Caki2 (cell line): ENCODE data around the gene BAZ1B. TPM values are rescaled to one million over a fixed set of nuclear protein-coding genes. Genes with fewer than 3 reads are reported as not detected.
"Not testable (repeated sequence)": the region's sequence is repeated elsewhere in the genome, so short reads cannot be mapped to it uniquely, and the experiment has no call there.

ENCODE experiments used
- DNase-seq: peaks from one replicate; pipeline ENCODE4 v3.0.0-alpha.2; 2015; ENCODE audit warnings: low read depth
- in situ Hi-C: cut with HindIII; loops from 2 replicates; pipeline ENCODE4 v1.10.0; 2016; ENCODE audit warnings: low sequenced_read_pairs, low pct_unique_long_range_greater_than_20kb, mixed read lengths
- total RNA-seq: library from RNA; depleted of rRNA; stranded (reverse); fragments of >200 nt; shearing (Covaris generic); gene quantifications from 2 replicates; pipeline ENCODE4 v1.2.3, GENCODE V29; 2014; ENCODE audit warnings: low replicate concordance; rRNA removed

BAZ1B gene, protein sequence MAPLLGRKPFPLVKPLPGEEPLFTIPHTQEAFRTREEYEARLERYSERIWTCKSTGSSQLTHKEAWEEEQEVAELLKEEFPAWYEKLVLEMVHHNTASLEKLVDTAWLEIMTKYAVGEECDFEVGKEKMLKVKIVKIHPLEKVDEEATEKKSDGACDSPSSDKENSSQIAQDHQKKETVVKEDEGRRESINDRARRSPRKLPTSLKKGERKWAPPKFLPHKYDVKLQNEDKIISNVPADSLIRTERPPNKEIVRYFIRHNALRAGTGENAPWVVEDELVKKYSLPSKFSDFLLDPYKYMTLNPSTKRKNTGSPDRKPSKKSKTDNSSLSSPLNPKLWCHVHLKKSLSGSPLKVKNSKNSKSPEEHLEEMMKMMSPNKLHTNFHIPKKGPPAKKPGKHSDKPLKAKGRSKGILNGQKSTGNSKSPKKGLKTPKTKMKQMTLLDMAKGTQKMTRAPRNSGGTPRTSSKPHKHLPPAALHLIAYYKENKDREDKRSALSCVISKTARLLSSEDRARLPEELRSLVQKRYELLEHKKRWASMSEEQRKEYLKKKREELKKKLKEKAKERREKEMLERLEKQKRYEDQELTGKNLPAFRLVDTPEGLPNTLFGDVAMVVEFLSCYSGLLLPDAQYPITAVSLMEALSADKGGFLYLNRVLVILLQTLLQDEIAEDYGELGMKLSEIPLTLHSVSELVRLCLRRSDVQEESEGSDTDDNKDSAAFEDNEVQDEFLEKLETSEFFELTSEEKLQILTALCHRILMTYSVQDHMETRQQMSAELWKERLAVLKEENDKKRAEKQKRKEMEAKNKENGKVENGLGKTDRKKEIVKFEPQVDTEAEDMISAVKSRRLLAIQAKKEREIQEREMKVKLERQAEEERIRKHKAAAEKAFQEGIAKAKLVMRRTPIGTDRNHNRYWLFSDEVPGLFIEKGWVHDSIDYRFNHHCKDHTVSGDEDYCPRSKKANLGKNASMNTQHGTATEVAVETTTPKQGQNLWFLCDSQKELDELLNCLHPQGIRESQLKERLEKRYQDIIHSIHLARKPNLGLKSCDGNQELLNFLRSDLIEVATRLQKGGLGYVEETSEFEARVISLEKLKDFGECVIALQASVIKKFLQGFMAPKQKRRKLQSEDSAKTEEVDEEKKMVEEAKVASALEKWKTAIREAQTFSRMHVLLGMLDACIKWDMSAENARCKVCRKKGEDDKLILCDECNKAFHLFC (N-terminal part only)
- 50.9 and 54.6 TPM in 2 replicates for total RNA-seq

GRCh38 chr7:73522105-73522872 is at the start of gene BAZ1B:
BAZ1B (minus strand) TSS chr7:73522293; CDS start chr7:73521933, 360 bp downstream.
- peak; percentile 99 for DNase-seq
- in situ Hi-C loops = no loop called here

GRCh38 chr7:73570977-73571376 is 48.9 kb upstream of the BAZ1B start:
- DNase-seq = no peak
- in situ Hi-C loops = no loop called here

GRCh38 chr7:73570521-73570920 is 48.4 kb upstream of the BAZ1B start:
- in situ Hi-C loops = no loop called here
- DNase-seq = no peak

DNA sequence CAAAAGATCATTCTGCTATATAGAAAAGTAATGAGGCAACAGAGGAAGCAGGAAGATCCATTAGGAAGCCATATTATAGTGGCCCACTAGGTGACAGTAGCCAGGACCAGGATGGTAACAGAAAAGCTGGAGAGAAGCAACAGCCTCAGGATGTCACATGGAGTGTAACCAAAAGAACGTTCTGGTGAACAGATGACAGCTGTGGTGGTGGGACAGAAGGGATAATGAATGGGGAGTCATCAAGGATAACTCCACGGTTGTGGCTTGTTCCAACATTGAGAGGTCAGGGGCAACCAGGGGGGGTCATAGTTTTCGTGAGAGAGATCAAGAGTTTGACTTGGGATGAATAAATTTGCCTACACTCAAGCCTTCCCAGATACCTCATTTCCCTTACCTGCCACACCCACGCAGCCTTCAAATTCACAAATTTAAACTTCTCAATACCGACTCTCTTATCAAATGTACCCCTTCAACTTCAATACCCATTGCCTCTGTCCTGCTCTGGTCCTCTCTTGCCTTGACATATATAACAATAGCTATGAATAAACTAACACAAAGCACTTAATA is 47.0 kb upstream of the BAZ1B start:
- DNase-seq = no peak
- in situ Hi-C loops = no loop called here

DNA sequence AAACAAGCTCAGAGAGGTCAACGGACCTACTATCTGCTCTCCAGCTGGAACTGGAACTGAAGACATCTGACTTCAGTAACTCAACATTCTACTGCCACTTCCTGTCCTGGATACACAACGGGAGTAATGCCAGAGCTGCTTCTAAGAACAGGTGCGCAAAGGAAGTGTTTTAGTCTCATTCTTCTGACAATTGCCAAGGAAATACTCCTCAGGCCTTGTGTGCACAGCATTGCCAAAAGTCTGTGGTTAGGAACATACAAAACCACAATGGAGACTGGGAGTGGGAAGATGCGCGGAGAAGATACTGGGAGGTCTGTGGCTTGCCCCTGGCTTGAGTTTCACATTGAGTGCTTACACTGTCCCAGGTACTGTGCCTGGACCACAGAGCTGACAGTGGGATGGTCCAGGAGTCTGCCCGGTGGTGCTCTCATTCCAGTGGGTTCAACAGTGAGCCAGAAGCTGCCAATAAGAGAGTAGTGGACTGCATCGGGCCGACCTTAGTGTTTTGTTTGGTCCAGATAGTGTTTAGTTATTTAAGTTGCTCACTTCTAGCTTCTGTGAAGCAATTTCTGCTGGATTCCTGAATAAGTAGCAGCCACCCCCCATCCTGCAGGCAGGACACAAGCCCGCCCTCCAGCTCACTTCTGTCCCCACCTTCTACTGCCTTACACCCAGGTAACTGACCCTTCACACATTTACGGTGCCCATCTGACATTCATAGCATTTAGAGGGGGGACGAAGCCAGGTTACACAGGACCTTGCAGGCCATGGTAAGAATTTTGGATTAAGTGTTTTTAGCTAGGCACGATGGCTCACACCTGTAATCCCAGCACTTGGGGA is 46.0 kb upstream of the BAZ1B start:
- DNase-seq = no peak
- in situ Hi-C loops = no loop called here

GRCh38 chr7:73567140-73567539 is 45.0 kb upstream of the BAZ1B start:
- in situ Hi-C loops = no loop called here

GRCh38 chr7:73566431-73566830 is 44.3 kb upstream of the BAZ1B start:
- in situ Hi-C loops, DNase-seq: not testable (repeated sequence)

More at GRCh38 chr7:73567140-73567539, 45.0 kb upstream of the BAZ1B start:
- no peak for DNase-seq

GRCh38 chr7:73565675-73566340 is 43.7 kb upstream of the BAZ1B start:
- in situ Hi-C loops = no loop called here
- no peak for DNase-seq

DNA sequence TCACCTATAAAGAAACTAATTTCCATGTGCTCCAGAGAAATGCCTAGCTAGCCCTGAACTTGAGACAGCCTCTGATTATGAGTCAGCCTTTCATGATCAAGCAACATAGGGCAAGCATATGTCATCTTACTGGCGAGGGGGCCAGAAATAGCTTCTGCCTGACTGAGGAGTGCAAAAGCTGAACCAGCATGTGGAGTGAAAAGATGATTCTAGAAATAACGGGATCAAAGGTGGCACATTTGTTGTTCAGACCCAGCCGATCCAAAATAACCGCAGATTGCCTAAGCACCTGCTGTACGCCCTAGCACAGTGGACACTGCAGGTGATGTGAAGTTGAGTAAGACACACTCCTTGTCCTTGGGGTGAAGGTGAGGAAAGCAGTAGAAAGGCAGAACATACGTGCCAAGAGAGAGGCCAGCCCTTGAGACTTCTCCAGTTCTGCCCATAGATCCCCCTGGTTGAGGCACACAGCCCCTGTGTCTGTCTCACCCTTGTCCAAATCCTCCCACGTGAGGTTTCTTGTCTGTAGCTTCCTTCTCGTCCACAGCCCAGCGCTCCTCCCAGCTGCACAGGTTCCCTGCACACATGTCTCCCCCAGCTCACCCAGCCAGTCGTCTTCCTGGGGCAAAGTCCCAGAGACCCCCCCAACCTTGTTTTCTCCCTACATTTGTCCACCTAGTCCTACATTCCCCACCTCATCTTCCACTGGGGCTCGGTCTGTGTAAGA is 38.2 kb upstream of the BAZ1B start:
- in situ Hi-C loops = no loop called here
- peak; percentile 61 for DNase-seq

- DNase-seq = peak; percentile 75
- in situ Hi-C loops = no loop called here
These were observed 35.5 kb upstream of the BAZ1B start, which contains the start of gene BCL7B for GRCh38 chr7:73557397-73558257. BCL7B (minus strand) TSS chr7:73557690; CDS start chr7:73557578, 112 bp downstream.

GRCh38 chr7:73557108-73557396 is 35.0 kb upstream of the BAZ1B start:
- in situ Hi-C loops = no loop called here
- peak; percentile 97 for DNase-seq

DNA sequence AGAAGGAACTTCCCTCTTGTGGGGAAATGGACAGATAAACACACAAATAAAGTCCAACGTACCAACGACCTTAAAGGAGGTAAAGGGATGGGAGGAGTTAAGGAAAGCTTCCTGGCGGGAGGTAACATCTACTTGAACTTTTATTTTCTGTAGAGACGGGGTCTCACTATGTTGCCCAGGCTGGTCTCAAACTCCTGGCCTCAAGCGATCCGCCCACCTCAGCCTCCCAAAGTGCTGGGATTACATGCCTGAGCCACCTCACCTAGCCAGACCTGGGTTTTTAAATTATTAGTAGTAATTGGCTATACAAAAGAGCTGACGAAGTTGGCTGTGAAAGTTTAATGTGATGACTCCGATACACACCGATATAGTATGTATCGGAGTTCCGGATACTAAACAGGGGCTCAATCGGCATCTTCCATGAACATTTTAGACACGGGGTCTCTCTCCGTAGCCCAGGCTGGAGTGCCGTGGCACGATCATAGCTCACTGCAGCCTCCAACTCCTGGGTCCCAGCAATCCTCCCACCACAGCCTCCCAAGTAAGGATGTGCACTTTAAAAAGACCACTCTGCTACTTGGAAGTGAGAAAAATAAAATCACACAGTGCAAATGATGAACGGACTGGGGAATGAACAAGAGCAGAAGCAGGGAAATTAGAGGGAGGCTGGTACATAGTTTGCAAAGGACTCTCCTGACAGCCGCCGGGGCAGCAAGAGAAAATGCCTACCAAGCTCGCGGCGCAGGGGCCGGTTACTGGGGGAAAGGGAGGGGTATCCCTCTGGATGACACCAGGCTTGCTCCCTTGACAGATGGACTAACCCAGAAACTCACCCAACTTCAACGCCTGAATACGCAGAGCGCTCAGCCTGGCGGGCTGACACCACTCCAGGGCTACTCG is 34.4 kb upstream of the BAZ1B start:
- in situ Hi-C loops = no loop called here
- DNase-seq = no peak

- peak; percentile 44 for DNase-seq
- in situ Hi-C loops = no loop called here
These were observed 33.4 kb upstream of the BAZ1B start for GRCh38 chr7:73555411-73555982.

DNA sequence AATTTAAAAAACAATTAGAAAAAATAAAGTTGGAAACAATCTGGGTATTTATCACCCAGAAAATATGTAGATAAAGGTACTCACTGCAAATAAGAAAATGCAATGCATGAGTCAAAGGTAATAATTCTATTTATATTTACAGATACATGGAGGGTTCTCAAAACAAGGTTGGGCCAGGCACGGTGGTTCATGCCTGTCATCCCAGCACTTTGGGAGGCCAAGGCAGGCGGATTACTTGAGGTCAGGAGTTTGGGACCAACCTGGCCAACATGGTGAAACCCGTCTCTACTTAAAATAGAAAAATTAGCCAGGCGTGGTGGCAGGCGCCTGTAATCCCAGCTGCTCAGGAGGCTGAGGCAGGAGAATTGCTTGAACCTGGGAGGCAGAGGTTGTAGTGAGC is 28.0 kb upstream of the BAZ1B start:
- in situ Hi-C loops, DNase-seq: not testable (repeated sequence)
